Mammary epithelial cell (primary cell): ENCODE data around the gene WDR27.

Experiments used
- EZH2 ChIP-seq: IDR thresholded peaks from 2 replicates; pipeline ENCODE4 v1.6.1; 2012; ENCODE audit warnings: low read length, inconsistent platforms, borderline replicate concordance
- TF ChIP-seq, protein P1 (sequence below), 2 donors: IDR thresholded peaks in 1 of 2; conservative IDR thresholded peaks in 1 of 2; 2 replicates each; pipeline ENCODE4 v1.5.1; 2011 to 2012; ENCODE audit warnings: inconsistent platforms in 2 of 2, low read length in 2 of 2, mild to moderate bottlenecking in 2 of 2, control low read depth in 1 of 2, low read depth in 1 of 2; ENCODE audit not compliant: insufficient read depth in 1 of 2; ENCODE audit errors: extremely low read depth in 1 of 2

DNA sequence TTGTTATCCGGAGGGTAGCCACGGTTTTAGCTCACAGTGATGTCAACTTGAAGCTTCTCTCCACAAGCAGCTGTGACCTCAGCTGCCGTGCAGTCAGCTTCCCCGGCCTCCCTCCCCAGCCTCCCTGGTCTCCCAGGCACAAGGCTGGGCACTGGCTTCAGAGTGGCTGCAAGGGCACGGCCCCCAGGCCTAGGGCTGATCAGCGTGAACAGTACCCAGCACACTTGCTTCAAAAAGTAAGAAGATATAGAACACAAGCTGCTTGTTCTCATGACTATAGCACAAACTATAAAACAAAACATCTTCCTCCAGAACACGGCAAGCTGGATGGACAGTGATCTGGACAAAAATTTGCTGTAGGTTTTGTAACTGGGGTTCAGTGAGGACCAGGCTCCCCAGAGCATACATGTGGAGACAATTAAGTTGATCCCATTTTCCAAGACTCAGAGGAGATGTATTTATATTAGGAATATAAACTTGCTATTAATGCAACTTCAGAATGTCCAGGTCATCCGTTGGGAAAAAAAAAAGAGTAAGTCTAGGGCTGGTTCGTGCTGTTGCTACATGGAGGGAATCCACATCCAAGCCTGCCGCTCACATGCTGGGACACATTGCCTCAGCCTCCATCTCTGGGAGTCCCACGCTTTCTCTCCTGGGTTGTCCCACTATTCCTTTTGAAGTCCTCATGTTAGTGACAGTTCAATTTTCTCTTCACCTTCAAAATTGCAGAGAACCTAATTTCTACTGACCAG lies 248.8 kb downstream of the WDR27 start:
- TF ChIP-seq, protein P1, sequence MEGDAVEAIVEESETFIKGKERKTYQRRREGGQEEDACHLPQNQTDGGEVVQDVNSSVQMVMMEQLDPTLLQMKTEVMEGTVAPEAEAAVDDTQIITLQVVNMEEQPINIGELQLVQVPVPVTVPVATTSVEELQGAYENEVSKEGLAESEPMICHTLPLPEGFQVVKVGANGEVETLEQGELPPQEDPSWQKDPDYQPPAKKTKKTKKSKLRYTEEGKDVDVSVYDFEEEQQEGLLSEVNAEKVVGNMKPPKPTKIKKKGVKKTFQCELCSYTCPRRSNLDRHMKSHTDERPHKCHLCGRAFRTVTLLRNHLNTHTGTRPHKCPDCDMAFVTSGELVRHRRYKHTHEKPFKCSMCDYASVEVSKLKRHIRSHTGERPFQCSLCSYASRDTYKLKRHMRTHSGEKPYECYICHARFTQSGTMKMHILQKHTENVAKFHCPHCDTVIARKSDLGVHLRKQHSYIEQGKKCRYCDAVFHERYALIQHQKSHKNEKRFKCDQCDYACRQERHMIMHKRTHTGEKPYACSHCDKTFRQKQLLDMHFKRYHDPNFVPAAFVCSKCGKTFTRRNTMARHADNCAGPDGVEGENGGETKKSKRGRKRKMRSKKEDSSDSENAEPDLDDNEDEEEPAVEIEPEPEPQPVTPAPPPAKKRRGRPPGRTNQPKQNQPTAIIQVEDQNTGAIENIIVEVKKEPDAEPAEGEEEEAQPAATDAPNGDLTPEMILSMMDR (conservative IDR thresholded peaks at IDR 0.05 in 1 of 2, IDR thresholded peaks at IDR 0.05 in 1 of 2; ENCODE audit: extremely low read depth in 1 of 2, insufficient read depth in 1 of 2, low read depth in 1 of 2, low read length in 2 of 2) = no peak
- TF ChIP-seq EZH2 = no peak
